ENCODE data around the gene PRUNE1.

The PRUNE1 gene

DNA sequence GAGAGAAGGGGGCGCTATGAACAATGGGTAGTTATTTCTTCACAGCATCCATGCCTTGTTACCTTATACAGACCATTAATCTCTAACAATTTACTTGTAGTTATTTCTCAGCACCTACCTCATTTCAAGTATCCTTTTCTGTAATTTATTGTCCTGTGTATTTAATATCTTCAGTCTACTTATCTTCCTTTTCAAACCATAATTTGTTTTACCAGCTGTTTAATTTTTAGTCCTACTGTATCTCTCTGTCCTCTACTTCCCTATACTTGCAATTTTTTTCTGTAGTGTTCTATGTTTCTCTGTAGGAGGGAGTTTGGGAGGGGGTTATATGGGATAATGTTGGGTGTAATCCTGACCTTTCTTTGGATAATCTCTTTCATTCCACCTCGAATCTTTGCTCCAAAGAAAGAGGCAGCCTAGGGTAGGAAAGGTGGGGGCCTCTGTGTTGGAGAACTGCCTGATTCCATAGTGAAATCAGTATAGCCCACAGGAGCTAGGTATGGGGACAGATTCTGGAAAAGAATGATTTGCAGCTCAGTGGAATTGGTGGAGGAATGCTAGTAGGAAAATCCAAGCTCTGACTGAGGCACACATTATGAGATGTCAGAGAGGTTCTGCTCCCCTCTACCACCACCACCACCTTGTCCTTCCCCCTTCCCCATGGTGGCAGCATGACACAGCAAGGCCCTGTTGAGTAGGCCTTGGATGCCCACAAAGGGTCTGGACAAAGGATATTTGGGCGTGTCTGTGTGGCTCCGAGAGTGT lies 52.6 kb downstream of the PRUNE1 start:
- in situ Hi-C loops (cut with HindIII; ENCODE audit: low pct_ligation_motif_present, low pct_unique_long_range_greater_than_20kb, low sequenced_read_pairs): no loop called here
- peak; percentile 21 for DNase-seq

DNA sequence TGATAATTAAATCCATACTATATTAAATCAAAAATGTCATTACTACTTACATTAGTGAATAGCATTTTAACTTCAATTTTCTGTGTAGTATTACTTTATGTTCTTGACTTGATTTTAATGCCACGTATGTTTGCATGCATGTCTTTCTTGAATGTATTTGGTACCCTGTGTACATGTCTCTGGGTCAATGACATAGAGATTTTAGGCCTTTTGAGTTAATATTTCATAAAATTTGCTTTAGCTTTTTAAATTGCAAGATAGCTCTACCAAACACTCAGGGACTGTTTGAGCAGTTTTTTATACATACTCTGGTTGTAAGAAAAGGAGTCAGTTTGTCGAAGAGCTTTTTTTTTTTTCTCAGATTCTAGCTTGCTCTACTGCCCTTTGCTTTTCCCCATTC lies 53.5 kb downstream of the PRUNE1 start:
- in situ Hi-C loops (cut with HindIII; ENCODE audit: low pct_ligation_motif_present, low pct_unique_long_range_greater_than_20kb, low sequenced_read_pairs): no loop called here

DNA sequence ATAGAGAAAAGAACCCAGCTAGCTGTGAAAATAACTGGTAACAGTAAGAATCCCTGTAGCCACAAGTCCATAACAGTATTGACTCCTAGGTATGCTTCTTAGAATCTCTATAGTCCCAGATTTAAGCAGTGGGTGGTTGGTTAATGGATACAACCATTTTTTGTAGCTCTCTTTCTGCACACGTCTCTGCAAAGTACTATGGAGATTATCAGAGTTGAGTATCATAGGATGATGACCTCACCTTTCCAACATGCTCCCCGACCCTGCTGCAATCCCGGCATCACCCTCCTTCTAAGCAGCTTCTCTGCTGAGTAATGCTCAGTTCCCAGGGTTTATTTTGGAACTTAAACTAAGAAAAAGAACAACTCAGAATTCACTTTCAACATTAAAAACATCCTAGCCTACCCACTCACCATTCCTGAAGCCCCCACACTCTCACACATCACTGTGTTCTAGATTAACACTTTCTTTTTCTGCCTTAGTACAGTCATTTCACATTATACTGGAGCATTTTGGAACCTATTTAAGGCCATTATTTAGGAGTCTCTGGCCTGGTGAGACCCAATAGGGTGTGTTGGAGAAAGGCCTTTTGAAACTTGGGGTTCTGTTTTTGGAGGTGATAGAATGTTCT lies 54.6 kb downstream of the PRUNE1 start:
- in situ Hi-C loops (cut with HindIII; ENCODE audit: low pct_ligation_motif_present, low pct_unique_long_range_greater_than_20kb, low sequenced_read_pairs): no loop called here

More for the DNA sequence above, 53.5 kb downstream of the PRUNE1 start:
- DNase-seq: no peak

DNA sequence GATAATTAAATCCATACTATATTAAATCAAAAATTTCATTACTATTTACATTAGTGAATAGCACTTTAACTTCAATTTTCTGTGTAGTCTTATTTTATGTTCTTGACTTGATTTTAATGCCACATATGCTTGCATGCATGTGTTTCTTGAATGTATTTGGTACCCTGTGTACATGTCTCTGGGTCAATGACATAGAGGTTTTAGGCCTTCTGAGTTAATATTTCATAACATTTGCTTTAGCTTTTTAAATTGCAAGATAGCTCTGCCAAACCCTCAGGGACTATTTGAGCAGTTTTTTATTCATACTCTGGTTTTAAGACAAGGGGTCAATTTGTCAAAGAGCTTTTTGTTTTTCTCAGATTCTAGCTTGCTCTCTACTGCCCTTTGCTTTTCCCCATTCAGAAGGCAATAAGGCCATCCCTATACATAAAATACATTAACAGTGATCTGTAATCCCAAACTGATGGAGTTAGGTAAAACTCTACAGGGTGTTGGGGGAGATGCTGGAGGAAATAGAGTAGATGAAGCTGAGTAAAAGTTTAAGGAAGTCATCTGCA lies 56.9 kb downstream of the PRUNE1 start:
- no peak for DNase-seq
- in situ Hi-C loops (cut with HindIII; ENCODE audit: low pct_ligation_motif_present, low pct_unique_long_range_greater_than_20kb, low sequenced_read_pairs): no loop called here

More for the DNA sequence above, 54.6 kb downstream of the PRUNE1 start:
- peak; percentile 30 for DNase-seq

DNA sequence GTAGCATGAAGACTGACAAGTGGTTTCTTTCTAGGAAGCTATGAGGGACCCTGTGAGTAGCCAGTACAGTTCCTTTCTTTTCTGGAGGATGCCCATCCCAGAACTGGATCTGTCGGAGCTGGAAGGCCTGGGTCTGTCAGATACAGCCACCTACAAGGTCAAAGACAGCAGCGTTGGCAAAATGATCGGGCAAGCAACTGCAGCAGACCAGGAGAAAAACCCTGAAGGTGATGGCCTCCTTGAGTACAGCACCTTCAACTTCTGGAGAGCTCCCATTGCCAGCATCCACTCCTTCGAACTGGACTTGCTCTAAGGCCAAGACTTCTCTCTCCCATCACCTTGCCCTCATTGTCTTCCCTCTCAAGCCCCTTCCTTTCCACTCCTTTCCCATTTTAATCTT lies 58.9 kb downstream of the PRUNE1 start:
- in situ Hi-C loops (cut with HindIII; ENCODE audit: low pct_ligation_motif_present, low pct_unique_long_range_greater_than_20kb, low sequenced_read_pairs): no loop called here
- DNase-seq: no peak

DNA sequence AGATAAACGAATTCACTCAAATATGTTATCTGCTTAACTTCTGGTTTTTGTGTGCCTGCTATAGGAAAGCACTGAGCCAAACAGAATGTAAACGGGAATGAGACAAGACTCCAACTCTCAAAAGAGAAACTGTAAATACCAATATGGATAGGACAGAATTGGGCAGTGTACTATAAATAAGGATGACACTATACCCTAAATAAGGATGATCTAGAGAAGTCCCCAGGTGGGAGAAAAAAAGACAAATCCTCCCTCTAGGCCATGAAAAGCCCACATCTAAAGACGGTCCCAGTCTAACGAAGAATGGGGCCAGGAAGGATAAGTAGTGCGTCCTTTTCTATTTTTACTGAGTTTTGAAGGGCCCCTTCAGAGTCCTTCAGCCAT lies 60.8 kb downstream of the PRUNE1 start:
- no peak for DNase-seq
- in situ Hi-C loops (cut with HindIII; ENCODE audit: low pct_ligation_motif_present, low pct_unique_long_range_greater_than_20kb, low sequenced_read_pairs): no loop called here

DNA sequence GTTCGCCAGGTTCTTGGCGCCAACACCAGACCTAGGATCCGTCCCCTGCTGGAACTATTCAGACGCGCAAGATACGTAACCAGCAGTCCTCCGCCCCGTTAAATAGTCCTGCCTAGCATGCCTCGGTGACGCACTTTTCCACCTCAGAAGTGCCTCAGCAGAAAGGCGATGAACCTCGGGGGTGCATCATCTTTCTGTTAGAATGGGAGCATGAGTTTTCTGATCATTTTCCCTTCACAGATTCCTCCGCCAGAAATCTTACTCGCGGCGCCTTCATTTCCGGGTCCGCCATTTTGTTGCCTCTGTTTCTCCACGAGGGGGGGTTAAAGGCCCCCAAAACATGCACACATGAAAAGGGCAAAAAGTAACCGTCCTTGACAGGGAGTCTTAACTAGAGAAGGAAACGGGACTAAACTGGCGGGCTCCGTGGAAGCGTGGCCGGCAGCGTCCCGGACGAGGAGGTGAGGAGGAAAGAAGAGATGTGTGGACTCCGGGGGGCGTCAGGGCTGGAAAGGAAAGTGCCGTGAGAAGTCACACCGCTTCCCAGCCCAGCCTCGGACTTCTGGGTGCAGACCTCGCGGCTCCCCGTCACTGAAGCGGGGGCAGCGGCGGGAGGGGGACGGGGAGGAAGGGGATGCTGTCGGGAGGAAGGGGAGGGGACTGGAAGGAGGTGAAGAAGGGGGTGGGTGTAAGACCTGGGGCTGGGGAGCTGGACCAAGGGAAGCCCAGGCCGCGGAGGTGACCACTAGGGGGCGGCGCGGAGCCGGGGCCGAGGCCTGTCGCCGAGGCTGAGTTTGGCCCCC lies 62.4 kb downstream of the PRUNE1 start, which contains the start of gene GABPB2:
Gene GABPB2 (plus strand): TSS at position 288 of the 803 bp plus-strand sequence. CDS start 17,429 bp downstream, outside the sequence.
- in situ Hi-C loops (cut with HindIII; ENCODE audit: low pct_ligation_motif_present, low pct_unique_long_range_greater_than_20kb, low sequenced_read_pairs): no loop called here
- peak; percentile 96 for DNase-seq

DNA sequence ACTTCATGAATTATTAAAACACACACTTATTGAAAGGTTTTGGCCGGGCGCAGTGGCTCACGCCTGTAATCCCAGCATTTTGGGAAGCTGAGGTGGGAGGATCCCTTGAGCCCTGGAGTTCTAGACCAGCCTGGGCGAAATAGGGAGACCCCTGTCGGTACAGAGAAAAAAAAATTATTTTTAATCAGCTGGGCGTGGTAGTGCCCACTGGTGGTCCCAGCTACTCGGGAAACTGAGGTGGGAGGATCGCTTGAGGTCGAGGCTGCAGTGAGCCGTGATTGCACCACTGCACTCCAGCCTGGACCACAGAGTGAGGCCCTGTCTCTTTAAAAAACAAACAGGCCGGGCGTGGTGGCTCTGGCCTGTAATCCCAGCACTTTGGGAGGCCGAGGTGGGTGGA lies 64.0 kb downstream of the PRUNE1 start:
- DNase-seq: no peak

More for the DNA sequence above, 64.0 kb downstream of the PRUNE1 start:
- in situ Hi-C loops (cut with HindIII; ENCODE audit: low pct_ligation_motif_present, low pct_unique_long_range_greater_than_20kb, low sequenced_read_pairs): no loop called here
